H1 (cell line): ENCODE measurements around the gene SLC44A5. TPM values are rescaled to one million over a fixed set of nuclear protein-coding genes. Genes with fewer than 3 reads are reported as not detected.

ENCODE experiments used
- KDM5A ChIP-seq: fragments of 200-600 bp; IDR thresholded peaks from 2 replicates; pipeline ENCODE4 v1.7.1; 2012; ENCODE audit warnings: mild to moderate bottlenecking, low read length, inconsistent platforms, mixed read lengths
- RNF2 ChIP-seq: fragments of 200-900, 300-1000 bp; sonication (generic); IDR thresholded peaks from 2 replicates; pipeline ENCODE4 v1.7.1; 2016; ENCODE audit warnings: borderline replicate concordance, low read depth, mild to moderate bottlenecking, antibody characterized with exemption, low read length; ENCODE audit not compliant: poor library complexity, severe bottlenecking; ENCODE audit errors: missing control alignments
- SRF ChIP-seq: IDR thresholded peaks from 2 replicates; pipeline ENCODE4 v1.6.1; 2011; ENCODE audit warnings: mild to moderate bottlenecking, low read depth, low read length, moderate library complexity
- ZNF274 ChIP-seq: IDR thresholded peaks from 2 replicates; pipeline ENCODE4 v1.7.0; 2012; ENCODE audit warnings: low read length, borderline replicate concordance; ENCODE audit errors: extremely low read depth
- polyA plus RNA-seq, 7 experiments: library from polyadenylated mRNA; depleted of rRNA in 3 of 7; stranded (reverse) in 5 of 7; unstranded in 2 of 7; fragments of >200 nt in 5 of 7; fragments of 200-250 nt in 2 of 7; gene quantifications; 1 replicate in 5 of 7; 2 replicates in 1 of 7; 4 replicates in 1 of 7; pipeline versions ENCODE4 v1.2.1 to v1.2.3, GENCODE V29; 2011 to 2013; ENCODE audit warnings: missing spikeins in 2 of 7, mixed read lengths in 2 of 7
- total RNA-seq: library from RNA; stranded (reverse); fragmentation: NEBNext Ultra II Directional; extraction: Animal tissue kit (Norgen Biotek cat#: 25700); gene quantifications from 2 replicates; pipeline ENCODE4 v1.2.1, GENCODE V29; 2021
- TF ChIP-seq, protein P1 (sequence below), 3 experiments: IDR thresholded peaks; 1 replicate in 2 of 3; 2 replicates in 1 of 3; pipeline versions ENCODE4 v1.5.1 to v1.6.1; 2011; ENCODE audit warnings: low read length in 3 of 3, mild to moderate bottlenecking in 3 of 3, inconsistent platforms in 2 of 3, low read depth in 1 of 3, moderate library complexity in 1 of 3; ENCODE audit not compliant: insufficient read depth in 1 of 3; ENCODE audit errors: control extremely low read depth in 1 of 3
- TF ChIP-seq, protein P2 (sequence below): IDR thresholded peaks from 2 replicates; pipeline ENCODE4 v1.6.1; 2012; ENCODE audit warnings: inconsistent platforms

SLC44A5 gene
- total and polyA plus RNA-seq, 2 of the 8 experiments (the other 6 are each of a cell fraction or from before 2014, with no cell fraction given): 1.8 to 3.3 TPM

DNA sequence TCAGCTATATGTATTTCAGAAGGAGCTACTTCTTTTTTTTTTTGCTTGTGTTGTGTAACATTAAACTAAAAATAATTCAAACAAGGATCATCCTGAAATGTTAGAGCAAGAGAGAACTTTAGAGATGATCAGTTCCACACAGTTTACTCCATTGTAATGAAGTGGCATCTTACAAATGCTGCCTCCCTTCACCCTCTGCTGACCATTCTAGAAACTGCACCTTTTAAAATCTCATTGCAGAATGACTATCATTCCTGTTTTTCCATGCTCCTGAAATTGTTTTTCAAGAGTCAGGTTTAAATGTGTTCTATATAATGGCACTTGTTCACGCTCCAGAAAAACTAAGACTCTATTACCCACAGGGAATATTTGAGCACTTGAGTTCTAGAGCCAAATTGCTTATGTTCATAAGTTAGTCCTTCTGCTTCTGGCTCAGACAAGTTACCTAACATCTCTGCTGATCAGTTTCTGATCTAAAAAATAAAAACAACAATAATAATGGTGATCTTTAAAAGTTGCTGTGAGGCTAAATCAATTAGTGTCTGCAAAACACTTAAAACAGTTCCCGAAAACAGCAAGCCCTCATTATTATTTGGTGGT lies 21.5 kb upstream of the SLC44A5 start (continued):
- TF ChIP-seq, protein P1, sequence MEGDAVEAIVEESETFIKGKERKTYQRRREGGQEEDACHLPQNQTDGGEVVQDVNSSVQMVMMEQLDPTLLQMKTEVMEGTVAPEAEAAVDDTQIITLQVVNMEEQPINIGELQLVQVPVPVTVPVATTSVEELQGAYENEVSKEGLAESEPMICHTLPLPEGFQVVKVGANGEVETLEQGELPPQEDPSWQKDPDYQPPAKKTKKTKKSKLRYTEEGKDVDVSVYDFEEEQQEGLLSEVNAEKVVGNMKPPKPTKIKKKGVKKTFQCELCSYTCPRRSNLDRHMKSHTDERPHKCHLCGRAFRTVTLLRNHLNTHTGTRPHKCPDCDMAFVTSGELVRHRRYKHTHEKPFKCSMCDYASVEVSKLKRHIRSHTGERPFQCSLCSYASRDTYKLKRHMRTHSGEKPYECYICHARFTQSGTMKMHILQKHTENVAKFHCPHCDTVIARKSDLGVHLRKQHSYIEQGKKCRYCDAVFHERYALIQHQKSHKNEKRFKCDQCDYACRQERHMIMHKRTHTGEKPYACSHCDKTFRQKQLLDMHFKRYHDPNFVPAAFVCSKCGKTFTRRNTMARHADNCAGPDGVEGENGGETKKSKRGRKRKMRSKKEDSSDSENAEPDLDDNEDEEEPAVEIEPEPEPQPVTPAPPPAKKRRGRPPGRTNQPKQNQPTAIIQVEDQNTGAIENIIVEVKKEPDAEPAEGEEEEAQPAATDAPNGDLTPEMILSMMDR (IDR thresholded peaks at IDR 0.05; ENCODE audit: control extremely low read depth in 1 of 3, insufficient read depth in 1 of 3, low read depth in 1 of 3, low read length in 3 of 3): peak in 2 of 3 experiments; percentile 49 to 61; a peak in 2 of 4 replicates
- TF ChIP-seq, protein P2, sequence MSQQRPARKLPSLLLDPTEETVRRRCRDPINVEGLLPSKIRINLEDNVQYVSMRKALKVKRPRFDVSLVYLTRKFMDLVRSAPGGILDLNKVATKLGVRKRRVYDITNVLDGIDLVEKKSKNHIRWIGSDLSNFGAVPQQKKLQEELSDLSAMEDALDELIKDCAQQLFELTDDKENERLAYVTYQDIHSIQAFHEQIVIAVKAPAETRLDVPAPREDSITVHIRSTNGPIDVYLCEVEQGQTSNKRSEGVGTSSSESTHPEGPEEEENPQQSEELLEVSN: no peak
- TF ChIP-seq SRF (no peak), RNF2 (no peak), ZNF274 (no peak), KDM5A (no peak)
